Dermis blood vessel endothelial cell (primary cell): Measurements from ENCODE around the gene PXDN. TPM values are rescaled to one million over a fixed set of nuclear protein-coding genes. Genes with fewer than 3 reads are reported as not detected.

Source experiments
- DNase-seq: peaks from one replicate; pipeline ENCODE4 v3.0.0; 2010
- total RNA-seq: library from RNA; depleted of rRNA; stranded (reverse); fragments of >200 nt; gene quantifications from 2 replicates; pipeline ENCODE4 v1.2.3, GENCODE V29; 2014

PXDN gene
- total RNA-seq, 1 donor from 2014 or later = 563 TPM

DNA sequence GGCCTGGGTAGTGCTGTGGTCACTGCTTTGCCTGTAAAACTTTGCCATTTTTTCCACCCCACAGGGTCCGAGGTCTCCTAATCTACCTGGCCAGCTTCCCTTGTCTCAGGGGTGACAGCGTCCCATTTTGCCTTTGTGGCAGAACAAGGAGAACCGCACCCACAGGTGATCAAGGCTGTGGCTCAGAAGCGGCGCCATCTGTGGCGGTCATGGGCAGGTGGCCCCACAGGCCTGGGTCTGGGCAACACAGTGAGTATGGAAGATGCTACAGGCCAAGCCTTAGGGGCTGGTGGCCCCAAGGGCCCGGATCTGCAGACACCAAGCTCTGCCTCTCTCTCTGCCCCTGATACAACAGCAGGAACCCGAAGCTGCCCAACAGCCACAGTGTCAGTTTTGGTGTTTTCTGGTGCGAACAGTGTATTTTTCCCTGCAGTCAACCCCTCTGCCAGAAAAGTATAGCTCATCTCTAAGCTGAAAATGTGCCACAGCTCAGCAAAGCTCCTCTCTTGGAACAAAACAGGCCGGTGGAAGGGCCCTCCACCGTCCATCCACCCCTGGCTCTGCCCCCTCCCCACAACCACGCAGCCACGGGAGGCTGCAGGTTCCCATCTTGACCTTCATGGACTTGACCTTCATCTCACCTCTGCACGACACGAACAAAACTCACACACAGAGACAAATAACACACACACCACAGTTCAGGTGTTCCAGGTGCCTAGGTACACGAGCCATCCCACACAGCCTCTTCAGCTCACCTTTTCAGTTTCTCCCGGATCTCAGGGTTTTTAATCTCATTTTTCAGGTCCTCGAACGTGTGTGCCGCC is 96.7 kb downstream of the PXDN start:
- DNase-seq = no peak

DNA sequence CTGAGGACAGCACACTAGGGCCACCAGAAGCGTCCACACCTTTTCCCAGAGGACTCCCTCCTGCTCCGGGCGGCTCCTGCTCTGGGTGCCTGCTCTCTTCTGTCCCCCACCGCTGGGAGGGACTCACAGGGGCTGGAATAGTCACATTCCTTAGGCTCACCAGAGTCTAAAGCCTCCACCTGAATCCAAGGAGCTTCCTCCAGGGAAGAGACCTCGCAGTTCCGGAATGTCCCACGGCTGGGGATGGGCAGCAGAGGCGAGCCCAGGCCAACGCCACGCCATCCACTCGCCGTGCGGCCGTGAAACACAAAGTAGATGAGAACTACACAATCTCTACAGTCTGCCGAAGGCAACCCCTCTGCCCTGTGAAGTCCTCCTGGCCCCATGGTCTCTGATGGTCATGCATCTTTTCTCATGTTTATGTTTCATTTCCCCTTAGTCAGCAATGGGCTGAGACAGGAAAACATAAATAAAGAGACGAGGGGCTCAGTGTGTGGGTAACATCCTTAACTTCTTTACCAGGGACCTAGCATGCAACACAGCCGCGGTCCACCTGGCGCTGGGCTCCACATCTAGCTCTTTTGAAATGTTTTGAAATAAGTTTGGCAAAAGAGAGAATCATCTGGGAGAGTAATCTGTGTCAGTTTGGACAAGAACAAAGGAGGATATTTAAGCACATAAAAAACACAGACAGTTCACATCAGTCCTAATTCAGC is 98.4 kb downstream of the PXDN start:
- DNase-seq = no peak

DNA sequence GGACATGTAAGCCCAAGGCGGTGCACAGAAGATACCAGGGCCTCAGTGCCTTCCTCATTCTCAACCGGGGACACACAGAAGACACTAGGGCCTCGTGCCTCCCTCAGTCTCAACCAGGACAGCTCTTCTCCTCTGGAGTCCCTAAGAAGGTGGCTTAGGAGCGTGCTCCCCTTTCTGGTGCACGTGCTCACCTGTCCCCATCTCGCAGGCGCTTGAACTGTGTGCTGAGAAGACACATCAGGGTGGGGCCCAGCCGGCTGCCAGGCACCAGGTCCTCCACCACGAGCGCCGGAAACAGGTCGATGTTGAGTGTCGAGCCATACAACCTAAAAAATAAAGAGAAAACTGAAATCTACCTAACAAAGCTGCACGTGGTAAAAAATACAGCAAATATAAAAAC is 99.9 kb downstream of the PXDN start:
- DNase-seq = no peak

DNA sequence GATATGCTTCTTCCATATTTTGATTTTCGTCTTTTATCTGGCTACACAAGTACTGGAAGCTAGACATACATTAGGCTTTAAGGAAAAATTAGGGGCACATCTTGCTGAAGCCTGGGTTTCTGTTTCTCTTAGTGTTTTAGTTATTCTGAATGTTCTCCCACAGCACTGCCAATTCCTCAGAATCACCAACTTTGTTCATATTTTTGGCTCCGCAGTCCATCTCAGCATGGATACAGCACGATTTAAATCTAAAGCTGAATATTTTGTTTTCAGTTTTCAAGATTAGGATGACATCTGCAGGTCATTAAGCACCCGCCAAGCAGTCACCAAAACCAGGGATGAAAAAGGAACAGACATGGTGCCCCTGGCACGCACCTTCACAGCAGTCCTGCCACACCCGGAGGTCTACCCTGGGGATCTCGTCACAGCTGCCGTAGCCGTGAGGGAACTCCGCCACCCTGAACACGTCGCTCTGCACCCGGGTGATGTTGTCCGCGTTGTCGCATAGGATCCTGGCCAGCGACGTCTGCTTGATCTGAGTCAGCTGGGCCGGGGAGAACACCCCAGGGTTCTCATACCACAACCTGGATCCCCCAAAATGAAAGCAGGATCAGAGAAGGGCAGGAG is 101.2 kb downstream of the PXDN start:
- DNase-seq = no peak

DNA sequence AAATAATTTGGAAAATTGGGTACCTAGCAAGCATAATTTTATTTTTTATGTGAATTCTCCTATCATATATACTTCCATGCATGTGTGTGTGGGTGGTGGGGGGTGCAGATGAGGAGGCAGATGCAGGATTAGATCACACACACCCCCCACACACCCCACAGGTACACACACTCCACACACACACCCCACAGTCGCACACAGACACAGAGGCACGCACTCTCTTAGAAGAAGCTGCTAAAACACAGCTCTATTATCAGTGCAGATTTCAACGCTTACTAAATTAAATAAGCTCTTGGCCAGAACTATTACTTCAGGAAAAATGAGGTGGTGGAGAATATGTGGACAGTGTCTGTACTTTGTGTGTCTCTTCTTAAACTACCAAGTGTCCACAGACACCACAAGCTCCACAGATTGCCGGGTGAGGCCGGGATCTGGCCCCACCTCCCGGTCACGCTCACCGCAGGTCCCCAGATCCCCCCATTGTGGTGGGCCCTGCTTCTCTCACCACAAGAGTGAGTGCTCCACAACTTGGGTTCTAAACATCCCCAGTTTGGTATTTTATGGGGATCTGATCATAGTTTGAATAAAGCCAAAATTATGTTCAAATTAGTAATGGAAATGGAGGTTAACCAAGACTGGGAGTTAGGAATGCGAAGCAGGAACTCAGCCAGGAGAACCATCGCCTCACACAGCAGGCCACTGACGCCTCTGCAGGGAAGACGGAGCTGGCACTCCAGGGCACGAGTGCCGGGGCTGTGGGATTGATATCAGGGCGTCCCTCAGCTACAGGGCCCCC is 102.1 kb downstream of the PXDN start:
- no peak for DNase-seq

DNA sequence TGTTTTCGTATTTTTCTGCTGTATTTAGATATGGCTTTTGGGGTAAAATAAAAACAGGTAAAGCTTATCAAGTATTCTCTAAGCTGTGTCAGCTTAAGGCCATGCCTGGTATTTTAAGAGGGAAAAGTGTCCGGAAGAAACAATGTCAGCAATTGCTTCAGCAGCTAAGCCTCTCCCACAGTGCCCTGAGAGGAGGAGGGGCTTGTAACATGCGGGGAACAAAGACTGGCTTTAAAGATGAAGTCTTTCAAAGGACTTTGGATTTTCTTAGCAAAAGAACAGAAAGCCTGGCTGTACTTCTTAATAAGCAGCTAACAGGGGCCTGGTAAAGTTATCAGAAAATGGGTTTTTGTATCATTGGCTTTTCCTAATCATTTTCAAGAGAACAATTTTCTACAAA is 102.8 kb downstream of the PXDN start:
- DNase-seq = peak; percentile 49

DNA sequence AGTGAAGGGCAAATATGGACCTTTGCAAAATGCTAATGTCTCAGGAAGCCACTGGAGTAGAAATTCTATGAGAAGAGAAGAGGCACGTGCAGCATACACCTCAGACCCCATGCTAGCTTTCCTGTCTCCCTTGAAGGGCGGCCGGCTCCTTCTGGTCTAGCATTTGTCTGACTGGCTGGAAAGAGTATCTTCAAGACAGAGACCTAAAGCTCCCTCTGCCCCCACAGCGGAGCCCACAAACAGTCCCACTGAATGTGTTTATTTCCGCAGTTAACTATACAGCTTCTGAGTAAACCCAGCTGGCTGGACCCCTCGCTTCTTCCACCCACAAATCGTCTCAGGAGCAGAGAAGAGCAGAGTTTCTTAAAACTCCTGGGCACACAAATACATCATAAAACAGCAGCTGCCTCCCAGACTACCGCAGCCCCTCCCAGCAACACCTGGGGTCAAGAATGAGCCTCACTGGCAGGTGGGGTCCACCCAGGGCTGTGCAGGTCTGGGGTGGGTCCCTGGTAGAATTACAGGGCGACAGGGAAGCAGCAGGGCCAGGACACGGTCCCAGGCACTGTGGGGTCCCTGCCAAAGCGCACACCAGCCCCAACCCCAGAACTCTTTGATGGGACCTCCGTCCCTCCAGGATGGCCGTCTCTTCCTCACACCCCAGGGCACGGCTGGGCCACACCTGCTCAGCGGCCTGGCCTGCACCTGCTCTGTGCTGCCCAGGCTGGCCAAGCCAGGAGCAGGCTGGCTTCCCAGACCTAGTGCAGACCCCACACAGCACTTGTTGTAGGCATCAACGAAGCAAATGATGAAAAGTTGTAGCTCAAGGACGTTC is 103.8 kb downstream of the PXDN start:
- no peak for DNase-seq

DNA sequence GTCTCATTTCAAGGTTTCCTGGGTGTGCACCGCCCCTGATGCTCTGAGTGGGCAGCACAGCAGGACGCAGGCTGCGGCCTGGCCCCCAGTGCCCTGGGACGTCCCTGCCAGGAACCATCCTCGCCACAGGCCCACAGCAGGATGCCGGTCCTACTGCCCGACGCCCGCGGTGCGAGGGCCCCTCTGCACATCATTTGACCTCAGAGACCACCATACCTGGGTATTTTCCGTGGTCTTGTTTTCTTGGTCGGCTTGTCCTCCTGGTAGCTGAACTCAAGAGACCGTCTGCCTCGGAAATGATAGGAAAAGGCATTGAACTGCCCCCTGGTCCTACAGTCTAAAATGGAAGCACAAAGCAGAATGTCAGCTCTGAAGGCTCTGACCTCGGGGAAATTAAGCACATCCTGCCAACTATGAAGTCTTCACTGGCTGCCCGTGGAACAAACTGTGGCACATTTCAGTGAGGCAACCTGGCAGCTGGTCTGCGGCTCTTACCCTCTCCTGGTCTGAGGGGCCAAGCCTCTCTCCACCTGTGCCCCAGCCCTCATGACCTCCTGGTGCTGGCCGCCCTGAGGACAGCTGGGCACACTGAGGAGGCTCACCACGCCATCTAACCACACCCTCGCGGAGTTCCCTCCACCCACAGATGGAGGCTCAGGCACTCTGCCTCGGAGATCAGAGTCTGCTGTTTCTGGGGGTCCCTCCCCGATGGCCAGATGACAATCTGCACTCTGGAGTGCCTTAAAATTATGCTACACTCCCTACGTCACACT is 105.0 kb downstream of the PXDN start:
- DNase-seq = no peak

DNA sequence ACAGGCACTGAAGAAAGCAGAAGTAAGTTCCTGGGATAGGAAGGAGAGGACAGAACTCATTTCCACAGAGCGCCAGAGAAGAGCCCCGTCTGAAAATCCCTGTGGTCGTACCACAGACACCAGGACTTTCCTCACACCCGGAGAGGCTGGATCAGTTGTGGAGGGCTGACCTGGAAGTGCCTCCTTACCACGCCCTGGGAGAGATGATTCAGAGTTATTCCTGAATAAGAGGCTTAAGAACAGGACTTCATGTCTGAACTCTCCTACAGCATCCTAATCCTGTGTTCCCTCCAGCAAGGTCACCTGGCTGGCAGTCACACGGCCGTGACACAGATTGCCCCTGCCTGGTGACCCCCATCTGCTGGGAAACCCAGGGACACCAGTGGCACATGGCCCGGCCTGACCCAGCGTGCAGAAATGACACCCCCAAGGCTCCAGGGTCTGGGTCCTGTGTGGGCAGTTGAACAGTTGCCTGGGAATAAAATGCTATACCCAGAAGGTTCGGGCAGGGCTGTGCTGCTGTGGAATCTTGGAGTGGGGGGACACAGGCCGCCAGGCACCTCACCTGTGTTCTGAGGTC is 105.9 kb downstream of the PXDN start:
- DNase-seq = no peak

DNA sequence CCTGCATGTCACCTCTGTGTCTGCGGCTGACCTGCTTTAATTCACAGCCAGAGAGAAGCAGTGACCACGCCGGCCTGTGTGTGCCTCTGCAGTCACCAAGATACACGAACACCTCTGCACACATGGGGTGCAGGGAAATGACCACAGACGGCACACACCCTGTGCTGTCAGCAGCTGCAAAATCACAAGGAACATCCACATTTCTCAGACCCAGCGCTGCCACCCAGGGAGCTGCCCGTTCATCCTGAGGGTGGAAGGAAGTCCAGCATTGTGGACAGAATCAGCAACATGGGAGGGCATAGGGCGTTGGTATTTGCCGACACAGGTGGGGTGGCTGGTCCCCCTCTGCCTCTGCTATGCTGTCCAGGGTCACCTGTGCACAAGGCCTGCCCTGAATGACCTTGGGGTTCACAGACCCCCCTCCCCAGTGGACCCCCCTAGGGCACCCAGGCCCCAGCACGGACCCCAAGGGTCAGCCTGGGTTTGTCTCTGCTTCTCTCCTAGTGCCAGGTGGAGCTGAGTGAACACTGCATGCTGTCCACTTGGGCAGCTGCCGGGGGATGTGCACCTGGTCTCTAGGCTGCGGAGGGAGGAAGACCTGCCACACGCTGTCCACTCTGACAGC is 107.4 kb downstream of the PXDN start:
- no peak for DNase-seq

DNA sequence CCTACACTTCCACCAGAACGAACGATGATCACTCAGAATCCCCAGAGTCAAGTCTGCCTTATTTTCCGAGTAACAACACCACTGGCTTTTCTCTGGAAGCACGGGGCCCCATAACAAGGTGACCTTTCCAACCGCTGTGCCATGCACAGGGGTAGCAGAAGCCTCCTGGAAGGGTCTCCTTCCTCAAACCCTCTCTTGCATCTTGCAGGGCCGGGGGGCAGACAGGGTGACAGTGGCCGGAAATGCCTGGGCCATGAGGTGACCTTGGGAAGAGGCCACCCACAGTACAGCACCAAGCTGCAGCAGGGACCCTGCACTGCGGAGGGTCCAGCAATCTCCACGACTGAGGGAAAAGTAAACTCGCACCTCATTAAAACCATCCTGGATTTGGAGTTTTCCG is 108.5 kb downstream of the PXDN start:
- no peak for DNase-seq

DNA sequence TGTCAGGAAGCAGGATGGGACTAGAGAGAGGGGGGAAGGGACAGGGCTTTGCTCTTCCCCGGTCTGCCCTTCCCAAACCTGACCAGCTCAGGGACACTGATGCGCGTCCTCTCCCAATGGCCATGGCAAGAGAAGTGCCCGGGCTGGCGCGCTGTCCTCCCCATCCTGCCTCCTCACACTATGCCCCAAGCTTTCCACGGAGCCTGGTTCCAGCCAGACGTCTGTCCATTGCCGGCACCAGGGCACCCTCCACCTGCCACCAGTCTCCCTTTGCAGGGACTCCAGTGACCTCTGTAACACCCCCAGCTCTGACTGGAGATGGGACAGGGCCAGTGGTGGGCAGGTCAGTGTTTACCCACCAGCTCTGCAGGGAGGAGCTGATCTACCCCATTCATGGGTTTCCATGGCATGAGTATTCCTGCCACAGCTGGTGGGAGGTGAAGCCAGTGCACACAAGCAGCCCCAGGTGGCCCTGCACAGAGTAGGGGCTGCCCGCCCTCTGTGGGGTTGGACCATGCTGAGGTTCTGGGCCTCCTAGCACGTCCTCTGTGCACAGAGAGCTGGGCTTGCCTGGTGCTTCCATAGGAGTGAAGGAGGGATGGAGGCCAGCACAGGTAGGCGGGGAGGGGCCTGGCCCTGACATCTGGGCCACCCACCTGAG is 109.5 kb downstream of the PXDN start:
- DNase-seq = no peak

DNA sequence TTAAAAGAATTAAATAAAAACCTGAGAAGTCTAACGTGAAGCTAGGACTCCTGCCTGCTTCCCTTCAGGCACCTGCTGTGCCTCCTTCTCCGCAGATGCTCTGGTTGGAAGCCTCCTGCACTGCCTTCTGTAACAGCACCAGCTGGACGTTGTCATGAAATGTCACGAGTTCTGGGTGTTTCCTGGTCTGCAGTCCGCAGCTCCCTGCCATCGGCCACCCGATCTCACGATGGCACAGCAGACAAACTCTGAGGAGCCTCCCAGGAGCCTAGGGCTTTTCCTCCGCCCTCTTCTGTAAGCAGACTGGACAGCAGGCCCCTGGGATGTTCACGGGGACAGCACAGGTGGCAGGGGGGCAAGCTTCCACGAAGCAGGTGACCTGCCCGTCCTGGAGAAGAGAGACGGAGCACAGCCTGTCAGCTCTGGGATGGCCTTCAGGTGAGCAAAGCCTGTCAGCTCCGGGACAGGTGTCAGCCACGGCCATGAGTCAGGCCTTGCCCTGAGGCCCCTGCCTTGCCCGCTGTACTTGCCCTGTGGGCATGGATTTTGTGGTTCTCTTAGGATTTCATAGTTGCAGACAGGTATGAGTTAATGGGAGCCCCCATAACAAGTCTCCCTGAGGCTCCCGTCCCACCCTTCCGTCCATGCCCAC is 110.3 kb downstream of the PXDN start:
- no peak for DNase-seq

DNA sequence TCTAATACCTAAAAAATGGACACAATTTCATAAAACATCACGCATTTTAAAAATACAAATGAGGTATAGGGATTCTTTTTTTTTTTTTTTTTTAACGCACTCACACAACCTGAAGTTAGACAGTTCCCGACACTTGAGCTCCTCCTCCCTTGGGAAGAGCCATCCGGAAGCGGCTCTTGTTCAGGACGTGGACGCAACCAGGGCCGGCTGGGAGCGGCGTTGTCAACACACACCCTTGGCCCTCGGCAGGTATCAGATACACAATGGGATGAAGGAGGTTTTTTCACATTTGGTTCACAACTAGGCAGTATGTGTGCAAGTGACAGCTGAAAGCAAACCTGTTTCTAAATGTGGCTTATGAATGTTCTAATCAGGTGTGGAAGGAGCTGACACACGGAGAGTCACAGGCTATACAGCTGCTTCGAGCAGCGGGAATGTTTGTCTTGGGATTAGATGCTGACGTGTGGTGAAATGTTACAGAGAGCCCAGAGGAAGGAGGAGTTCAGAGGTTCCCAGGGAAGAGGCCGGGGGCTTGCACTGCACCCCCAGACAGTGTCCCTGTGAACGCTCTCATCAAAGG is 111.1 kb downstream of the PXDN start:
- no peak for DNase-seq

DNA sequence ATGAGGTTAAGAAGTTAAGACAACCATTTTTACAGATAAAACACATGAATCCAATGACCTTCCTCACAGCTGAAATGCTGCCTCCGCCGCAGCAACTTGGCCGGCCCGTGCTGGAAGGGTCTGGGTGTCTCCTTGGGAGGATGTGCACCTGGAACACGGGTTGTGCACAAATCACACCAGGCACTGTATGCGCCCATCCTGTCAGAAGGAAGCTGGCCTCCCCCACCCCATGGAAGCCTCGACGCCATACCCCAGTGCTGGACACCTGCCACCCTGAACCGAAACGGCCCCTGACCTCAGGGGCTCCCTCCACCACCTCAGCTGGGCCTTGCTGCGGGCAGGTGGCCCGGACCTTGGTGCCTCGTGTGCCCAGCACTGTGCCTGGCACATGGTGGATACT is 111.8 kb downstream of the PXDN start:
- no peak for DNase-seq

DNA sequence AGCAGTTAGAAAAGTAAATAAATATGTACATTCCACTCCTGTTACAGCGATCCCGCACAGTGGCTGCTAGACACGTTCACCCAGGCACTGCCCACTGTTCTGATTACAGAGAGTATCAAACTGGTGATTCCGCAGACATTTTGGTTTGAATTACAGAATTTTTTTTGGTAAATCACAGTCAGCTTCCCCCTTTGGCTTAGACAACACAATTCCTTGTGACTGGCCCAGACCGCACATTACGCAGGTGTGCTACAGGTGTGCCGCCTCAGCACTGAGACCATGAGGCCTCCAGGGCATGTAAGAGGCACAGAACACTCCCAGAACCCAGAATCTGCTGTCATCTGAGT is 112.3 kb downstream of the PXDN start:
- no peak for DNase-seq

DNA sequence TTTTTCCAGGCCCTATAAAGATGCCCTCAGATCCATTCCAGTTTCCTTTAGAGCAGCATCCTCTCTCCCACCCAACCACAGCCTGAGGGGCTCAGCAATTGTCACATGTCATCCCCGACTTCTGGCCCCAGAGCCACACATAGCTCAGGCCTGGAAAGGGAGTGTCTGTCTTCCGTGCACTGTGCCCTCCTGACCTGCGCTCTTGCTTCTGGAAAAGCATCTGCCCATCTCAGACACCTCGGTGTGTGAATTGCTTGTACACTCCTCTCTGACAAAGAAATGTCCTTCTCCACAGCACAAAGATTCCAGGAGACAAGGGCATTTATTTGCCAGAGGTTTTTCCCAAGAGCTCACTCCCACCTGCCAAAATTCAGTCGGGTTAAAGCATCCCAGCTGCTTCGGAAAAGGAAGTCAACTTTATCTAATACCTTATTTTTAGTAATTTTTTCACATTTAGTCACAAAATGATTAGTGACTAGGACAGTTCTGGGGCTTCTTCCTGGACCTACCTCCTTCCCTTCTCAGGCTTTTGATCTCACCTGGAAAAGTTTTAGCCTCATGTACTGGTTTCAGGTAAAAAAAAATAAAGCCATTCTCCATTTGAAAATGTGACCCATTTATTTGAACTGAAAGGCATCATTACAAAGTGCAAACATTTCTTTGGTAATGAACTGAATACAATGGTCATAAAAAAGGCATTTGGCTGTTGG is 112.9 kb downstream of the PXDN start:
- no peak for DNase-seq

DNA sequence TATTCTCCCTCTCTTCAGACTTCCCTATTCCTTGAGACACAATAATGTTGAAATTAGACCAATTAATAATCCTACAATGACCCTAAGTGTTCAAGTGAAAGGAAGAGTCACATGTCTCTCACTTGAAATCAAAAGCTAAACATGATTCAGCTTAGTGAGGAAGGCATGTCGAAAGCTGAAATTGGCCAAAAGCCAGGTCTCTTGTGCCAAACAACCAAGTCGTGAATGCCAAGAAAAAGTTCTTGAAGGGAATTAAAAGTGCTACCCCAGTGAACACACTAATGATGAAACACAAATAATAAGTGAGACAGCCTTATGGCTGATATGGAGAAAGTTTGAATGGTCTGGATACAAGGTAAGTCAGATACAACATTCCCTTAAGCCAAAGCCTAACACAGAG is 115.4 kb downstream of the PXDN start:
- peak; percentile 96 for DNase-seq
